GM18502 (cell line): Measurements from ENCODE around the gene TBC1D4.
"Not testable (repeated sequence)": the region's sequence is repeated elsewhere in the genome, so short reads cannot be mapped to it uniquely, and the experiment has no call there.

Experiments used
- ATAC-seq: cut with Tn5 transposase; IDR thresholded peaks from one replicate; pipeline ENCODE4 v1.9.1; 2021; ENCODE audit warnings: mild to moderate bottlenecking; ENCODE audit not compliant: unreplicated experiment, poor library complexity

Gene TBC1D4

GRCh38 chr13:75368167-75368566 is 113.8 kb downstream of the TBC1D4 start:
- ATAC-seq, result no peak

- ATAC-seq, result no peak
Measured at GRCh38 chr13:75366380-75367280, 115.3 kb downstream of the TBC1D4 start.

- peak; percentile 97 for ATAC-seq
Measured at GRCh38 chr13:75365724-75366173, 116.2 kb downstream of the TBC1D4 start.

- ATAC-seq, result no peak
Measured at GRCh38 chr13:75364131-75364713, 117.7 kb downstream of the TBC1D4 start.

GRCh38 chr13:75363371-75363770 is 118.6 kb downstream of the TBC1D4 start:
- no peak for ATAC-seq

- no peak for ATAC-seq
Measured at GRCh38 chr13:75362026-75362425, 119.9 kb downstream of the TBC1D4 start.

- no peak for ATAC-seq
Measured at GRCh38 chr13:75360170-75360569, 121.8 kb downstream of the TBC1D4 start.

- no peak for ATAC-seq
Measured at GRCh38 chr13:75359266-75359665, 122.7 kb downstream of the TBC1D4 start.

GRCh38 chr13:75357576-75358289 is 124.2 kb downstream of the TBC1D4 start:
- ATAC-seq, result peak; percentile 97

GRCh38 chr13:75356421-75356820 is 125.5 kb downstream of the TBC1D4 start:
- ATAC-seq, result no peak

- no peak for ATAC-seq
Measured at GRCh38 chr13:75355609-75356008, 126.4 kb downstream of the TBC1D4 start.

- ATAC-seq, result no peak
Measured at GRCh38 chr13:75353781-75354193, 128.2 kb downstream of the TBC1D4 start.

- ATAC-seq, result no peak
Measured at GRCh38 chr13:75352641-75353327, 129.2 kb downstream of the TBC1D4 start.

GRCh38 chr13:75351538-75351937 is 130.4 kb downstream of the TBC1D4 start:
- ATAC-seq, result not testable (repeated sequence)

GRCh38 chr13:75347925-75348324 is 134.0 kb downstream of the TBC1D4 start:
- ATAC-seq, result no peak

- ATAC-seq, result no peak
Measured at GRCh38 chr13:75347457-75347856, 134.5 kb downstream of the TBC1D4 start.

- no peak for ATAC-seq
Measured at GRCh38 chr13:75345193-75345592, 136.8 kb downstream of the TBC1D4 start.

- peak; percentile 81 for ATAC-seq
Measured at GRCh38 chr13:75341028-75341427, 140.9 kb downstream of the TBC1D4 start.

- ATAC-seq, result no peak
Measured at GRCh38 chr13:75339635-75340374, 142.2 kb downstream of the TBC1D4 start.
